Measurements from ENCODE around the gene IFI27L1.

The IFI27L1 gene

GRCh38 chr14:94112513-94113063 lies 31.5 kb downstream of the IFI27L1 start:
- no peak for TF ChIP-seq Cebpa-rat (IDR thresholded peaks at IDR 0.05)
- H3K9ac ChIP-seq = no peak overlapping the region
- H3K4me3 ChIP-seq = no peak overlapping the region
- no peaks in the 10 kb centered on the region for H3K27me3 ChIP-seq
- no peaks in the 10 kb centered on the region for H4K20me1 ChIP-seq
- no peak overlapping the region for H3K27ac ChIP-seq
- H3K36me3 ChIP-seq = no peaks in the 10 kb centered on the region
- H3K9me3 ChIP-seq = no peaks in the 10 kb centered on the region
- no peak overlapping the region for H3K4me2 ChIP-seq
- 0 out of 2 replicates have a peak, but pooled peaks cover 7% of the 10 kb centered on the region for H3K4me1 ChIP-seq

GRCh38 chr14:94113073-94113472 lies 32.0 kb downstream of the IFI27L1 start:
- H3K27ac ChIP-seq = no peak overlapping the region
- H4K20me1 ChIP-seq = no peaks in the 10 kb centered on the region
- no peak overlapping the region for H3K4me3 ChIP-seq
- no peak overlapping the region for H3K4me2 ChIP-seq
- H3K36me3 ChIP-seq = no peaks in the 10 kb centered on the region
- H3K4me1 ChIP-seq = 0 out of 2 replicates have a peak, but pooled peaks cover 7% of the 10 kb centered on the region
- no peak for TF ChIP-seq Cebpa-rat (IDR thresholded peaks at IDR 0.05)
- no peaks in the 10 kb centered on the region for H3K9me3 ChIP-seq
- no peaks in the 10 kb centered on the region for H3K27me3 ChIP-seq
- no peak overlapping the region for H3K9ac ChIP-seq

GRCh38 chr14:94113490-94113889 lies 32.4 kb downstream of the IFI27L1 start:
- no peak overlapping the region for H3K4me2 ChIP-seq
- no peaks in the 10 kb centered on the region for H3K9me3 ChIP-seq
- H3K36me3 ChIP-seq = no peaks in the 10 kb centered on the region
- no peak for TF ChIP-seq Cebpa-rat (IDR thresholded peaks at IDR 0.05)
- H3K27ac ChIP-seq = no peak overlapping the region
- H3K4me3 ChIP-seq = no peak overlapping the region
- 0 out of 2 replicates have a peak, but pooled peaks cover 7% of the 10 kb centered on the region for H3K4me1 ChIP-seq
- no peaks in the 10 kb centered on the region for H3K27me3 ChIP-seq
- H3K9ac ChIP-seq = no peak overlapping the region
- no peaks in the 10 kb centered on the region for H4K20me1 ChIP-seq

DNA sequence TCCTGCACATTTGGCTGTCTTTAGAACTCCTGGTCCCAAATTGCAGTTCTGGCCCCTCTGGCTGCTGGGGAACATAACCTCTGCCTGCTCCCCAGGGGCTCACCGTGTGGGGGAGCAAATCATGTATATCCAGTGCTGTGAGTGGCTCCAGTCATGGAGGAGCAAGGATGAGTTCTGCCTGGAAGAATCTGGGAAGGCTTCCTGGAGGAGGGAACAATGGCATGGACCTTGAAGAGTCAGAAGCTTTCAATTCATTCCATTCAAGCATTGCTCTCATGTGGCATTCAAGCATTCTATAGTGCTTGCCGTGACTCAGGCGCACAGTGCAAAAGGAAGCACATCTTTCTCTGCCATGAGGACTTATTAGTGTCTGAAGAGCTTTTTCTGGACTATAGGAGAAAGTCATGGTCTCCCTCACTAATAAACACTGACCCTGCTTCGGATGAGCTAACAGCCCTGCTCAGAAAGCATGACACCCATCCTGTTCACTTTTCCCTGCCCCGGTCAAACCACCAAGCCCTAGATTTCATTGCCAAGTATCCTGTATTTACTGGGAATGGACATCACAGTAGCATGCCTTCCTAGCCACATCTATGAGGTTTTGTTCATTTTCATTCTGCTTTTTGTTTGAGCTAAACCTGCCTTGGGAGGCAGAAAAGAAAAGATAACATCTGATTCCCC lies 32.9 kb downstream of the IFI27L1 start:
- Histone ChIP-seq H3K36me3 (no peaks in the 10 kb centered on the region), H3K9me3 (peaks cover 2% of the 10 kb centered on the region), H3K4me3 (no peak overlapping the region), H3K27ac (no peak overlapping the region), H3K27me3 (no peaks in the 10 kb centered on the region), H4K20me1 (no peaks in the 10 kb centered on the region), H3K4me2 (no peak overlapping the region), H3K9ac (no peak overlapping the region), H3K4me1 (0 out of 2 replicates have a peak, but pooled peaks cover 7% of the 10 kb centered on the region)
- TF ChIP-seq Cebpa-rat (IDR thresholded peaks at IDR 0.05) = no peak

GRCh38 chr14:94114589-94115057 lies 33.5 kb downstream of the IFI27L1 start:
- H3K36me3 ChIP-seq = no peaks in the 10 kb centered on the region
- H3K4me1 ChIP-seq = 0 out of 2 replicates have a peak, but pooled peaks cover 7% of the 10 kb centered on the region
- no peak overlapping the region for H3K27ac ChIP-seq
- H3K4me3 ChIP-seq = no peak overlapping the region
- H3K4me2 ChIP-seq = no peak overlapping the region
- H3K9me3 ChIP-seq = peaks cover 7% of the 10 kb centered on the region
- TF ChIP-seq Cebpa-rat (IDR thresholded peaks at IDR 0.05) = no peak
- H4K20me1 ChIP-seq = no peaks in the 10 kb centered on the region
- H3K27me3 ChIP-seq = no peaks in the 10 kb centered on the region
- H3K9ac ChIP-seq = no peak overlapping the region

GRCh38 chr14:94115058-94115591 lies 34.0 kb downstream of the IFI27L1 start:
- no peaks in the 10 kb centered on the region for H3K36me3 ChIP-seq
- H3K27me3 ChIP-seq = no peaks in the 10 kb centered on the region
- H3K4me2 ChIP-seq = no peak overlapping the region
- H3K9ac ChIP-seq = no peak overlapping the region
- H3K4me3 ChIP-seq = no peak overlapping the region
- H3K4me1 ChIP-seq = 0 out of 2 replicates have a peak, but pooled peaks cover 7% of the 10 kb centered on the region
- no peaks in the 10 kb centered on the region for H4K20me1 ChIP-seq
- TF ChIP-seq Cebpa-rat (IDR thresholded peaks at IDR 0.05) = no peak
- peaks cover 12% of the 10 kb centered on the region for H3K9me3 ChIP-seq
- H3K27ac ChIP-seq = no peak overlapping the region

DNA sequence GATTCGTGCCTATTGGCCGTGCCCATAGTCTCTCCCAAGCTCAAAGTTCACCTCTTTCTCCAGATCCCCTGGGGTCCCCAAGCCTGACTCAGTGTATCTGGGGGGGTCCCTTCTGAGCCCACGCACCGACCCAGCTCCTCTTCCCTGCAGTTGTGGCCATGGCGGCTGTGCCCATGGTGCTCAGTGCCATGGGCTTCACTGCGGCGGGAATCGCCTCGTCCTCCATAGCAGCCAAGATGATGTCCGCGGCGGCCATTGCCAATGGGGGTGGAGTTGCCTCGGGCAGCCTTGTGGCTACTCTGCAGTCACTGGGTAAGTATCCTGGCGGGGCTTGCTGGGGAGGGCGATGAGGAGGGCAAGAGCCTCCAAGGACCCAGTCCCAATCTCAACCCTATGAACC lies 34.5 kb downstream of the IFI27L1 start:
- Histone ChIP-seq H3K4me3 (no peak overlapping the region), H3K27me3 (no peaks in the 10 kb centered on the region), H3K4me1 (0 out of 2 replicates have a peak, but pooled peaks cover 7% of the 10 kb centered on the region), H4K20me1 (no peaks in the 10 kb centered on the region), H3K36me3 (no peaks in the 10 kb centered on the region), H3K27ac (no peak overlapping the region), H3K9me3 (peaks cover 17% of the 10 kb centered on the region), H3K9ac (no peak overlapping the region), H3K4me2 (no peak overlapping the region)
- TF ChIP-seq Cebpa-rat (IDR thresholded peaks at IDR 0.05) = no peak

GRCh38 chr14:94116701-94117100 lies 35.6 kb downstream of the IFI27L1 start:
- no peak for TF ChIP-seq Cebpa-rat (IDR thresholded peaks at IDR 0.05)
- Histone ChIP-seq H3K36me3 (no peaks in the 10 kb centered on the region), H3K4me2 (no peak overlapping the region), H3K4me1 (0 out of 2 replicates have a peak, but pooled peaks cover 7% of the 10 kb centered on the region), H3K9me3 (peaks cover 24% of the 10 kb centered on the region), H3K4me3 (no peak overlapping the region), H3K27me3 (no peaks in the 10 kb centered on the region), H3K9ac (no peak overlapping the region), H3K27ac (no peak overlapping the region), H4K20me1 (no peaks in the 10 kb centered on the region)

- Histone ChIP-seq H3K4me1 (0 out of 2 replicates have a peak, but pooled peaks cover 7% of the 10 kb centered on the region), H3K9me3 (peaks cover 28% of the 10 kb centered on the region), H3K36me3 (no peaks in the 10 kb centered on the region), H3K27me3 (no peaks in the 10 kb centered on the region), H4K20me1 (no peaks in the 10 kb centered on the region), H3K27ac (no peak overlapping the region), H3K9ac (no peak overlapping the region), H3K4me2 (no peak overlapping the region), H3K4me3 (no peak overlapping the region)
- no peak for TF ChIP-seq Cebpa-rat (IDR thresholded peaks at IDR 0.05)
Observed at GRCh38 chr14:94117856-94118255, 36.7 kb downstream of the IFI27L1 start.

- Histone ChIP-seq H3K4me2 (no peak overlapping the region), H3K4me1 (0 out of 2 replicates have a peak, but pooled peaks cover 7% of the 10 kb centered on the region), H3K27me3 (no peaks in the 10 kb centered on the region), H3K9ac (no peak overlapping the region), H3K9me3 (peaks cover 30% of the 10 kb centered on the region), H4K20me1 (no peaks in the 10 kb centered on the region), H3K36me3 (no peaks in the 10 kb centered on the region), H3K27ac (no peak overlapping the region), H3K4me3 (no peak overlapping the region)
- TF ChIP-seq Cebpa-rat (IDR thresholded peaks at IDR 0.05) = no peak
Observed at GRCh38 chr14:94119071-94119470, 38.0 kb downstream of the IFI27L1 start.

Measured in BLaER1 (cell line).